HG03439 (cell line): ENCODE results near the gene TRPM2.

ENCODE experiments used
- ATAC-seq: cut with Tn5 transposase; IDR thresholded peaks from one replicate; pipeline ENCODE4 v1.9.1; 2021; ENCODE audit warnings: mild to moderate bottlenecking, moderate library complexity; ENCODE audit not compliant: unreplicated experiment

The TRPM2 gene

GRCh38 chr21:44439211-44439600 is 85.8 kb downstream of the TRPM2 start:
- ATAC-seq = no peak

- no peak for ATAC-seq
Measured at GRCh38 chr21:44440241-44441040, 87.0 kb downstream of the TRPM2 start.

GRCh38 chr21:44441041-44441400 is 87.6 kb downstream of the TRPM2 start:
- no peak for ATAC-seq

GRCh38 chr21:44441581-44442265 is 88.3 kb downstream of the TRPM2 start:
- no peak for ATAC-seq

- ATAC-seq = no peak
Measured at GRCh38 chr21:44442266-44443125, 89.1 kb downstream of the TRPM2 start.

- no peak for ATAC-seq
Measured at GRCh38 chr21:44443291-44443890, 90.0 kb downstream of the TRPM2 start.

GRCh38 chr21:44443891-44444285 is 90.5 kb downstream of the TRPM2 start:
- ATAC-seq = no peak

GRCh38 chr21:44444286-44444931 is 91.0 kb downstream of the TRPM2 start:
- ATAC-seq = no peak

GRCh38 chr21:44445145-44445812 is 91.9 kb downstream of the TRPM2 start:
- ATAC-seq = no peak

GRCh38 chr21:44448651-44449131 is 95.3 kb downstream of the TRPM2 start:
- ATAC-seq = no peak

GRCh38 chr21:44449473-44450363 is 96.3 kb downstream of the TRPM2 start:
- no peak for ATAC-seq

- no peak for ATAC-seq
Measured at GRCh38 chr21:44450402-44450801, 97.0 kb downstream of the TRPM2 start.

- ATAC-seq = no peak
Measured at GRCh38 chr21:44450999-44451398, 97.6 kb downstream of the TRPM2 start.

- no peak for ATAC-seq
Measured at GRCh38 chr21:44453120-44453519, 99.7 kb downstream of the TRPM2 start.

GRCh38 chr21:44454058-44454457 is 100.6 kb downstream of the TRPM2 start:
- ATAC-seq = no peak

GRCh38 chr21:44454747-44455523 is 101.5 kb downstream of the TRPM2 start, which contains the start of gene LRRC3:
LRRC3 (plus strand) TSS chr21:44455510; CDS start chr21:44456645, 1,135 bp downstream.
- ATAC-seq = no peak

- ATAC-seq = no peak
Measured at GRCh38 chr21:44455524-44456213, 102.2 kb downstream of the TRPM2 start.
